DOHH2 (cell line): Measurements from ENCODE around the gene CYFIP2.

Experiments used
- CTCF ChIP-seq: fragments of 200-600 bp; sonication (generic); IDR thresholded peaks from one replicate; pipeline ENCODE4 v1.5.1; 2014; ENCODE audit warnings: antibody characterized with exemption, mild to moderate bottlenecking, low read depth, low read length; ENCODE audit not compliant: poor library complexity, severe bottlenecking
- EZH2phosphoT487 ChIP-seq: fragments of 200-600 bp; sonication (generic); IDR thresholded peaks from 2 replicates; pipeline ENCODE4 v1.6.1; 2017; ENCODE audit warnings: borderline replicate concordance, mild to moderate bottlenecking, antibody characterized with exemption, low read length, moderate library complexity, mixed read lengths

- TF ChIP-seq CTCF, result no peak
- no peak for TF ChIP-seq EZH2phosphoT487
Measured at GRCh38 chr5:157306081-157306480, 40.2 kb downstream of the CYFIP2 start.
